Stimulated activated CD8-positive, alpha-beta memory T cell treated with anti-CD3 and anti-CD28 coated beads, Interleukin-12 subunit alpha, Interleukin-12 subunit beta, amount 100 ng/mL, for 4 hours (primary cell): ENCODE results near the gene CCDC201.
"Not testable (repeated sequence)": the region's sequence is repeated elsewhere in the genome, so short reads cannot be mapped to it uniquely, and the experiment has no call there.

ENCODE experiments used
- DNase-seq: peaks from one replicate; pipeline ENCODE4 v3.0.0-alpha.2; 2020; ENCODE audit warnings: low read depth

CCDC201 gene

DNA sequence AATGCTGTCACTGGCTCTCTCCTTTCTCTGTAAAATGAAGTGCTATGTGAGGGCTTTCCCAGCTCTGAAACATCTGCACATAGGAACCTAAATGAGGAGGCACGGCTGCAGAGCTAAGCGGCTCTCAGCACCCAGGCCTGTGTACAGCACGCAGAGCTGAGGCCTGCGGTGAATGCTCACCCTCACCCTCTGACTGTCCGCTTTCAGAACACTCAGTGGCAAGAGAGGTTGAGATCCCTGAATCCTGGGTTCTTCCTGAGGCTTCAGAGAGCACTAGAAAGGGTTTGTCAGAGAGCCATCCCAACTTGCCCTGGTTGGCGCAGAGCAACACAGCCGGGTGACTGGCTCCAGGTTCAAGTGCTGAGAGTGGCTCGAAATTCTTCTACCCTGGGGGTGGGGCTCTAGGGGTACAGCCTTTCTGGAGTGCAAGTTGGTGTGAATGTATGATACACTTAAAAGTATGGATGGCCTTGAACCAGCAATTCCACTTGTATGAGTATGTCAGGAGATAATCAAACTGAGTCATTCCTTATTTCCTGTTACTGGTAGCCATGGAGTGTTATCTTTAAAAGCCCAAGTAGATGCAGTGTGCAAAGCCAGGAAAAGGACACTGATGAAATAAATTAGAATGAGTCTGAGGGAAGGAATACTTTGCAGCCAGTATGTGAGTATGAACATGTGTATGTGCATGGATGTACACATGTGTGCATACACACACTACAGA is 1.7 kb upstream of the CCDC201 start:
- no peak for DNase-seq

DNA sequence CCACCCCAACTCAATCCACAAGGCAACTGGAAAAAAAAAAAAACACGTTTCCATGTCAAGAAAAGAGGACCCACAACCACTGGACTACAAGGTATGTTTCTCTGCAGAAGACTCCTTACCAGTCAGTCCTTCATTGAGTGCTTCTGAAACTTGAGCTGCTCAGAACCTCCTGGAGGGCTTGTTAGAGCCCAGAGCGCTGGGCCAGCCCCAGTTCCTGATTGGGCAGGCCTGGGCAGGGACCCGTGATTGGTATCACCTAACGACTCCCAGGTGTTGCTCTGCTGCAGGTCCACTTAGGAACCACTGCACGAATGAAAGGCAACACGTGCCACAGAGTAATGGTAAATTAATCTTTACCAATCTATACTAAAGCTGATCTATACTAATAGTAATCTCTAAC is 473 bp upstream of the CCDC201 start:
- no peak for DNase-seq

DNA sequence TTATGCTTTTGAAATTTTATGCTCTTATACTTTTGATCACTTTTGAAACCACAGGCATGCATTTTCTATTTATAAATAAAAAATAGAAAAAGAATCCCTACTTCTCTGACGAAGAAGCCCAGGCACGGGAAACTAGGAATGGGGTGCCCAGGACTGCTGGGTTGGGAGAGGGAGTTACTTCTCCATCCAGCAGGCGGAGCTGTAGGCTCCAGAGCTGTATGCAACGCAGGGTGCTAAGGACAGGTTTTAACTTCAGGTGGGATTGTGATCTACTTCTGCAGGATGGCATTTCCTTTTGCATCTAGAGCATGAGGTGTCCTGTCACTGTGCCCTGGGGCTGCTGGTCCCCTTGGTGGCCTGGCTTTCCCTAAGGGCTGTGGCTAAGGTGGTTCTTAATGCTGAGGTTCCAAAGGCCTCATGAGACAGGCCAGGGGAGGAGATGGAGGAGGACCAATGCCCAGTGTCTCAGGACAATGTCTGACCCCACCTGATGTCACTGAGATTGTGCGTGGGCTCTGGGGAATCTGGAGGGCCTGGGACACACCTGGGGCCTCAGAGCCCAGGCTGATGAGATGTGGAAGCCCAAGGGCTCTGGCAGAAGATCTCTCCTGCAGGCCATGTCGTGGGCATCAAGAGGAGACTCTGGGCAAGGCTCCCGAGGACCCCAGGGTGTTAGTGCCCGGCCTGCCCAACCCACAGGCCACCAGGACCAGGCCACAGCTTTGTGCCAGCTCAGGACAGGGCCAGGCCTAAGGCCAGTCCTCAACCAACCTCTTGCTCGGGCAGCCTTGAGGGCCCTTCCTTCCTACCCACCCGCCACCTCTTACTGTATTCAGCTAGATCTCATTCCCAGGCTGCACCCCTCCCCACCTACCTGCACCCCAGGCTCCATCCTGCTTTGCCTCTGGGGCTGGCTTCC is 507 bp downstream of the CCDC201 start:
- DNase-seq, result no peak

DNA sequence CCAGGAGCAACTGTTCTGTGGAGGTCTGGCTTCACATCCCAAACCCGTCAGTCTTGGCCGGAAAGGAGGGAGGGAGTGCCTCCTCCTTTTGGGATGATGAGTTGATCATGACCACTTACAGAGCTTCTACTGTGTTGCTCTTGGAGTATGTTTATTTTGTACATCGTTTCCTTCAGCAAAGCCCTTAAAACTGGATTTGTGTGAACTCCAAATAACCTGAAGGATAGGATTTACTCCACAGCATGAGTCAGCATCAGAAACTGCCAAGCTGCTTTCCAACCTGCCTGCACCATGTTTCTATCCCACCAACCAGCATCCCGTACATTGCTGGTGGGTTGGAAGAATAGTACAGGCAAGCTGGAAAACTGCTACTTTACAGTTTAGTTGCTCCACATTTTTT is 3.5 kb downstream of the CCDC201 start:
- DNase-seq, result no peak

GRCh38 chr7:45867471-45867870 is 5.4 kb downstream of the CCDC201 start:
- no peak for DNase-seq

DNA sequence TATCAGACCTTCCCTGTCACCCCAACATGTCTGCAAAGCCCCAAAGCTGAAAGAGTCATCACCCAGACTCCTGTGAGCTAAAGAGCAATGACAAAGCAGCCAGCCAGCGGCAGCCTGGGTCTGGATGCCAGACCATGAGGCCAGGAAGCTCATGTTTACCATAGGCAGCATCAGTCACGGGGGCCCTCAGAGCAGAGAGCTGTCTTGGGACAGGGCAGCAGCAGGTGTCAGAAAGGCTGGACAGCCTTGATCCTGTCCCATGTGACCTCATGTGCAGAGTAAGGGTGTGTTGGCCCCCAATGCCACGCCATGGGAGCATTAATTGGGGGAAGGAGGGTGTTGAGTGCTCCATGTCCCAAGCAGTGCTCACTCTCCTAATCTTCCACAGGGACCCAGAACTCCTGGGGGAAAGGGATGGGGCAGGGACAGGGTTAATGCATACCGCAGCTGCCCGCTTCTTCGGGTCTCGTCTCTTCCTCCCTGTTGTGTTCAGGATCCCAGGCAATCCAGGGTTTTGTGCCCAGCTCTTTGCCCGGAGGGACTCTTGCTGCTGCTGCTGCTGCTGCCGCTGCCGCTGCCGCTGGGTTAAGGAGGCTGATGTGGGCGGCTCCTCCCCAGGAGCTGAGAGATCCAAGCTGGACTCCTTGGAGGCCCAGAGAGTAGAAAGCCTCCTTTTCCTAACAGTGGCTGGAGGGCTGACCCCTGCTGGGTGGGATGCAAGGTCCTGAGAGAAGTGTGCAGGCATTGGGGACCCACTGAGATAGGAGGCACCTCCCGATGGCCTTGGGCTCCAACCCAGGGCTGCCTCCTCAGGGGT is 7.1 kb downstream of the CCDC201 start:
- no peak for DNase-seq

- no peak for DNase-seq
These were observed 9.2 kb downstream of the CCDC201 start for GRCh38 chr7:45863715-45864114.

DNA sequence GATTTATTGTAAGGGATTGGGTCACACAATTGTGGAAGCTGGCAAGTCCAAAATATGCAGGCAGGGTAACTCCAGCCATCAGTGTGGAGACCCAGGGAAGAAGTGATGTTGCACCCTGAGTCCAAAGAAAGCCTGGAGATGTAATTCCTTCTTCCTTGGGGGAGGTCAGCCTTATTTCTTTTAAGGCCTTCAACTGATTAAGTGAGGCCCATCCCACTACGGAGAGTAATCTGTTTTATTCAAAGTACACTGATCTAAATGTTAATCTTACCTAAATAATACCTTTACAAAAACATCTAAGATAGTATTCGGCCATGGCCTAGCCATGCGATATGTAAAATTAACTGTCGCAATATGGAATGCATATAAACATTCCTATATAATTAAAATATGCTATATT is 16.0 kb downstream of the CCDC201 start:
- not testable (repeated sequence) for DNase-seq

DNA sequence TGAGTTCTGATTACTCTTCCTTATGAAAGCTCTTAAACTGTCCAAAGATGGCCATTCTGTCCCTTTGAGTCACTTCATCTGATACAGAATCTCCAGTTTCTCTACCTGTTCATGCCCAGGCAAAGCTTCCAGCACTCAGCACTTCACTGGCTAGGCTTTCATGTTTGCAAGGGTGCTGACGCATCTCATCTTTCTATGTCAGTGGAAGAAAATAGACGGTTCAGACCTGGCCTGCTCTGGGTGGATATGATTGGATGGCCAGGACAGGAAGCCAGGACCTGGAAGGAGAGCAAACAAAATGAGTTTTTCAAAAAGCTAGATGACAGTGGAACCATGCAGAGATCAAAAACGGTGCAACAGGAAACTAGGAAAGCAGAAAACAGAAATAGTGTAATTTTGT is 17.2 kb downstream of the CCDC201 start:
- DNase-seq, result not testable (repeated sequence)

DNA sequence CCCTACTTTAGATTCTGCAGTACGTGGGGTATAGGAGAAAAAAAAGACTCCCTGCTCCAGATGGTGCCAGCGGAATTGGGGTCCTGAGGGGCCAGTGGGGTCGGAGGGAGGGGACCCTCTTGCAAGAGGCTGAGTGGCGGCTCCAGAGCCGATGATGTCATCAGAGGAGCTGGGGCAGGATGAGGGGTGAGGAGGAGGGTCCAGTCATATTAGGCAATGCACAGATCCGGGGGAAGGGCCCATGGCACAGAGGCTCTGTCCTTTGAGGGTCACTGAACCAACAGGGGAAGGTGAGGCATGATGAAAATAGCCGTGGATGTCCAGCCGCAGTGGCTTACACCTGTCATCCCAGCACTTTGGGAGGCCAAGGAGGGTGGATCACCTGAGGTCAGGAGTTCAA is 19.4 kb downstream of the CCDC201 start:
- DNase-seq, result not testable (repeated sequence)

DNA sequence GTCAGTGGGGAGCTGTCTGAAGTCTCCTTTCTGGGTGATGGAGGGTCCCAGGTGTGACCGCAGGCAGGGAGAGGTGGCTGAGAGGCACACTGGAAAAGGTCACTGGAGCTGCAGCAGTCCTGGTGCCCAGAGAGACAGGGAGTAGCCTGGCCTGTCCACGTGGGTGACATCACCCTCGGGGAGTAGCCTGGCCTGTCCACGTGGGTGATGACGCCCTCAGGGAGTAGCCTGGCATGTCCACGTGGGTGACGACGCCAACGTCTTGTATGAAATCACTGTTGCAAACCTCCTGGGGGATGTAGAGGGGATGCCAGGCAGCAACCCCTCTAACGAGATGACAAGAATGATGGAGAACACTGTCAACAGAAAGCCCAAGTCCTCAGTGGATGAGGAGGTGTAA is 19.9 kb downstream of the CCDC201 start:
- DNase-seq, result not testable (repeated sequence)

GRCh38 chr7:45848734-45849133 is 24.1 kb downstream of the CCDC201 start:
- DNase-seq, result not testable (repeated sequence)

GRCh38 chr7:45846536-45846935 is 26.3 kb downstream of the CCDC201 start:
- DNase-seq, result not testable (repeated sequence)

GRCh38 chr7:45841926-45842717 is 30.8 kb downstream of the CCDC201 start:
- not testable (repeated sequence) for DNase-seq

GRCh38 chr7:45838852-45839251 is 34.0 kb downstream of the CCDC201 start:
- DNase-seq, result not testable (repeated sequence)

GRCh38 chr7:45832433-45833177 is 40.3 kb downstream of the CCDC201 start:
- DNase-seq, result not testable (repeated sequence)

- DNase-seq, result not testable (repeated sequence)
These were observed 43.0 kb downstream of the CCDC201 start for GRCh38 chr7:45829846-45830245.

- DNase-seq, result not testable (repeated sequence)
These were observed 45.2 kb downstream of the CCDC201 start for GRCh38 chr7:45827731-45828130.

DNA sequence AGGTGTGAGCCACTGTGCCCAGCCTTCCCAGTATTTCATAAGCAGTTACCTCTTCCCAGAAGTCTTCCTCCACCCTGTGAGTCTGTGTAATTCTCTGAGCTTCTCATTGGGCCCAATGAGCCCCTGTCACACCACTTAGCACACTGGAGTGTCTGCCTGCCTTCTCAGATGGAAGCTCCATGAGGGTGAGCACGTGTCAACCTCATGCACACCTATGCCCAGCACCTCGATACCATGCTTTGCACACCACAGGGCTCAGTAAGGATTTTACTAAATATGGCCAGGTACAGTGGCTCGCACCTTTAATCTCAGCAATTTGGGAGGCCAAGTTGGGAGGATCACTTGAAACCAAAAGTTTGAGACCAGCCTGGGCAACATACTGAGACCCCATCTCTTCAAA is 46.3 kb downstream of the CCDC201 start:
- not testable (repeated sequence) for DNase-seq

DNA sequence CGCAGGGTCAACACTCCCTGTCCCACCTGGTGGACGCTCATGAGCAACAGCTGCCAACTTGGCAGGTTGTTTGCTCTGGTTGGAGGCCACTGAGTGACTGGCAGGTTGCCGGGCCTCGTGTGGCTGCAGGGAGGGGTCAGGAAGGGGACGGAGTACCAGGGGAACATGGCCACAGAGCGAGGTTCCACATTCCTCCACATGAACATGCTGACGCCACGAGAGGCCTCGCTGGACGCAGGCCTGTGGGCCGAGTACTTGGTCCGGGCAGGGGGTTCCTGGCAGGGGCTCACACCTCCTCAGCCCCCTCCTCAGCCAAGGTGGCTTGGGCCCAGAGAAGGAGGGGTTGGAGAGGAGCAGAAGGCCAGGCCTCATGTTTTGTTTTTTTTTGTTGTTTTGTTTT is 54.1 kb downstream of the CCDC201 start:
- not testable (repeated sequence) for DNase-seq

DNA sequence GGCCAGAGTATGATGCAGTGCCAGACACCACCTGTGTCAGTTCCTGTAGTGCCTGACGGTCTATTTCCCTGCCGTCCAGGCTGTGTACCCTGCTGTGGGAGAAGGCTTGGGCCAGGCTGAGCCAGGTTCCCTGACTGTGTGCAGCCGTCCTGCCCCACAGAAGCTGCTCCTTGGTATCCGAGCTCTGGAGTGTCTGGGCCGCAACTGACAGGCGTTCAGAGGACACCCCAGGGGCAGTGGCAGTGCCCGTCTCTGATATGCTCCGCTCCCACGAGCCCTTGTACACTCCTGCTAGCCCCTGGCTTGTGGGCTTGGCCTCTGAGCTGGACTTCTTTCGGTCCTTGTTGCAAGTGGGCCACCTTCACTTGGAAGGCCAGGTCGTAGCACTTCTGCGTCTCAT is 55.0 kb downstream of the CCDC201 start:
- not testable (repeated sequence) for DNase-seq
